Liver (tissue), 9 donors: ENCODE data around the gene PLA1A. TPM values are rescaled to one million over a fixed set of nuclear protein-coding genes. Genes with fewer than 3 reads are reported as not detected.

Source experiments
- DNase-seq: peaks from one replicate; pipeline ENCODE4 v3.0.0-alpha.2; 2017; ENCODE audit warnings: low spot score
- H3K27ac ChIP-seq, 2 donors: one replicate each; pipeline ENCODE4 v1.7.0; 2013; ENCODE audit warnings: inconsistent platforms in 2 of 2, low read length in 2 of 2, control low read depth in 1 of 2, low read depth in 1 of 2, mild to moderate bottlenecking in 1 of 2
- H3K27me3 ChIP-seq, 4 donors: one replicate each; pipeline versions ENCODE4 v1.6.1 to v1.7.0; 2013; ENCODE audit warnings: low read length in 3 of 4, inconsistent platforms in 1 of 4, mild to moderate bottlenecking in 1 of 4, moderate library complexity in 1 of 4; ENCODE audit not compliant: control insufficient read depth in 4 of 4, insufficient read depth in 4 of 4
- H3K36me3 ChIP-seq, 4 donors: one replicate each; pipeline versions ENCODE4 v1.6.1 to v1.7.0; 2013; ENCODE audit warnings: low read length in 3 of 4, mild to moderate bottlenecking in 3 of 4, low read depth in 1 of 4, moderate library complexity in 1 of 4; ENCODE audit not compliant: control insufficient read depth in 4 of 4, insufficient read depth in 3 of 4
- H3K4me1 ChIP-seq, 4 donors: one replicate each; pipeline versions ENCODE4 v1.6.1 to v1.7.0; 2013; ENCODE audit warnings: low read length in 3 of 4, mild to moderate bottlenecking in 3 of 4, moderate library complexity in 1 of 4; ENCODE audit not compliant: control insufficient read depth in 4 of 4, insufficient read depth in 4 of 4
- H3K4me3 ChIP-seq, 3 donors: one replicate each; pipeline versions ENCODE4 v1.6.1 to v1.7.0; 2013; ENCODE audit warnings: low read length in 3 of 3, control low read depth in 1 of 3, low read depth in 1 of 3, mild to moderate bottlenecking in 1 of 3
- H3K9ac ChIP-seq, 2 donors: one replicate each; pipeline ENCODE4 v1.7.0; 2013; ENCODE audit warnings: low read length in 2 of 2, mild to moderate bottlenecking in 2 of 2, moderate library complexity in 2 of 2, control low read depth in 1 of 2, low read depth in 1 of 2
- H3K9me3 ChIP-seq, 4 donors: one replicate each; pipeline versions ENCODE4 v1.6.1 to v1.7.0; 2013; ENCODE audit warnings: low read length in 3 of 4; ENCODE audit not compliant: control insufficient read depth in 4 of 4
- EGR1 ChIP-seq, 2 donors: IDR thresholded peaks; 2 replicates each; pipeline ENCODE4 v1.6.1; 2016 to 2018; ENCODE audit warnings: antibody characterized with exemption in 2 of 2, low read depth in 2 of 2
- FOXA2 ChIP-seq: IDR thresholded peaks from 2 replicates; pipeline ENCODE4 v1.6.1; 2016; ENCODE audit warnings: antibody characterized with exemption
- HNF4A ChIP-seq, 2 donors: conservative IDR thresholded peaks; 2 replicates each; pipeline ENCODE4 v1.6.1; 2016; ENCODE audit warnings: antibody characterized with exemption in 2 of 2, mild to moderate bottlenecking in 2 of 2
- HNF4G ChIP-seq: IDR thresholded peaks from 2 replicates; pipeline ENCODE4 v1.6.1; 2016; ENCODE audit warnings: antibody characterized with exemption
- JUND ChIP-seq, 2 donors: IDR thresholded peaks; 2 replicates each; pipeline ENCODE4 v1.6.1; 2016; ENCODE audit warnings: antibody characterized with exemption in 2 of 2
- NR2F2 ChIP-seq: IDR thresholded peaks from 2 replicates; pipeline ENCODE4 v1.6.1; 2016; ENCODE audit warnings: antibody characterized with exemption
- RAD21 ChIP-seq, 2 donors: IDR thresholded peaks; 2 replicates each; pipeline ENCODE4 v1.6.1; 2016; ENCODE audit warnings: antibody characterized with exemption in 2 of 2, mild to moderate bottlenecking in 2 of 2
- REST ChIP-seq: IDR thresholded peaks from 2 replicates; pipeline ENCODE4 v1.6.1; 2016; ENCODE audit warnings: antibody characterized with exemption, mild to moderate bottlenecking
- TAF1 ChIP-seq: conservative IDR thresholded peaks from 2 replicates; pipeline ENCODE4 v1.6.1; 2016; ENCODE audit warnings: antibody characterized with exemption, mild to moderate bottlenecking
- YY1 ChIP-seq: IDR thresholded peaks from 2 replicates; pipeline ENCODE4 v1.6.1; 2016; ENCODE audit warnings: antibody characterized with exemption, mild to moderate bottlenecking
- ZBTB33 ChIP-seq: IDR thresholded peaks from 2 replicates; pipeline ENCODE4 v1.6.1; 2016; ENCODE audit warnings: antibody characterized with exemption
- WGBS: extraction: QIAGEN DNeasy Blood & Tissue Kit; methylation state at CpG from one replicate; pipeline ENCODE4 v1.1.7; 2013; 5-methylcytosine and 5-hydroxymethylcytosine counted together
- polyA plus RNA-seq, 2 donors: library from polyadenylated mRNA; stranded (reverse) in 1 of 2; unstranded in 1 of 2; fragments of 200-250 nt in 1 of 2; fragments of >200 nt in 1 of 2; fragmentation: Nextera tagmentation in 1 of 2; extraction: Ambion mirVana in 1 of 2; gene quantifications; one replicate each; pipeline versions ENCODE4 v1.2.1 to v1.2.3, GENCODE V29; 2013 to 2015
- total RNA-seq, 2 donors: library from RNA; depleted of rRNA; stranded (reverse); fragments of >200 nt; gene quantifications; one replicate each; pipeline ENCODE4 v1.2.3, GENCODE V29; 2014
- TF ChIP-seq, protein P1 (sequence below): IDR thresholded peaks from 2 replicates; pipeline ENCODE4 v1.6.1; 2016; ENCODE audit warnings: antibody characterized with exemption
- TF ChIP-seq, protein P2 (sequence below): fragments of 150-350 bp; IDR thresholded peaks from 2 replicates; pipeline ENCODE4 v1.5.1; 2017; ENCODE audit warnings: improper control_type of control experiment, low read depth, low read length; ENCODE audit not compliant: missing input control
- donor health status: healthy.
- donor health status: healthy.
- donor health status: healthy.
- donor health status: healthy.
- donor health status: healthy.

Gene PLA1A
- total and polyA plus RNA-seq, 4 donors, result 6.0 to 63.9 (median 33.0) TPM

DNA sequence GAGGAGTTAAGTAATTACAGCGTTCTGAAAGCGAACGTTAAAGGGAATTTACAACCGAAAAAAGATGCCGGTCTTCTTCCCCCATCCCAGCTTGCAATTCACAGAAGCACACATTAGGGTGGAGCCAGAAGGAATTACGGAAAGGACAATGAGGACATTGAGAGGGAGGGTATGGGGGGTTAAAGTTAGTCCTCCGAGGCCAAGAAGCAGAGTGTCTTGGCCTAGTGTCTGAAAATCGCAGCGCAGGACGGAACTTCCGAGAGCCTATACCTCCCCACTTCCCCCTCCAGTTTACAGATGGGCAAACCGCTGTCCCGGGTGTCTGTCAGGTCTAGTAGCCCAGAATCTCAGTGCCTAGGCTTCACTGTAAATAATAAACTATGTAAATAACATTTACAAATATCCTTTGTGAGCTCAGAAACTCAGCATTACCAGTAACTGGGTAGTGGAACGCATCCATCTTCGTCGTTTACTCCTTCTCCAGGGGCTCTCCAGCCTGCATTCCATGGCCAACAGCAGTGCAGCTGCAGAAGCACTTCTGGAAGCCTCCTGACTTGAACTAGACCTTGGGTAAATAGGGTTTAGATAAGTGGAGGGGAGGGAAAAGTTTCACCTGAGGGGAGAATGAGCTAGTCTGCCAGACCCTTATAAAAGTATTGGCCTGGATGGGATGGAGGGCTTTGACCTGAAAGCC is 17.5 kb upstream of the PLA1A start:
- DNase-seq, result no peak
- H3K9me3 ChIP-seq, result no peaks in the 10 kb centered on the region
- H3K27me3 ChIP-seq, result no peaks in the 10 kb centered on the region
- H3K9ac ChIP-seq, result peak overlapping the region; percentile 72 to 77
- H3K4me3 ChIP-seq, result peak overlapping the region; percentile 33 to 83 (median 75)
- peaks cover 0 to 10% (median 1%) of the 10 kb centered on the region in 4 donors for H3K4me1 ChIP-seq
- H3K36me3 ChIP-seq, result no peaks in the 10 kb centered on the region
- WGBS, result 40% methylated on average over 16 of the region's 16 CpGs
- no peak for TF ChIP-seq YY1
- no peak for TF ChIP-seq HNF4G
- no peak for TF ChIP-seq REST
- TF ChIP-seq NR2F2, result peak; percentile 8
- no peak for TF ChIP-seq FOXA2
- H3K27ac ChIP-seq, result peak overlapping the region; percentile 58 to 73

- TF ChIP-seq, protein P1, sequence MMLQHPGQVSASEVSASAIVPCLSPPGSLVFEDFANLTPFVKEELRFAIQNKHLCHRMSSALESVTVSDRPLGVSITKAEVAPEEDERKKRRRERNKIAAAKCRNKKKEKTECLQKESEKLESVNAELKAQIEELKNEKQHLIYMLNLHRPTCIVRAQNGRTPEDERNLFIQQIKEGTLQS, result no peak
- TF ChIP-seq HNF4A (conservative IDR thresholded peaks at IDR 0.05) (no peak), RAD21 (IDR thresholded peaks at IDR 0.05) (no peak), REST (no peak), EGR1 (IDR thresholded peaks at IDR 0.05; ENCODE audit: low read depth in 2 of 2) (no peak), TAF1 (no peak), HNF4G (no peak), ZBTB33 (no peak), NR2F2 (no peak), FOXA2 (no peak), JUND (IDR thresholded peaks at IDR 0.05) (no peak)
- TF ChIP-seq, protein P2, sequence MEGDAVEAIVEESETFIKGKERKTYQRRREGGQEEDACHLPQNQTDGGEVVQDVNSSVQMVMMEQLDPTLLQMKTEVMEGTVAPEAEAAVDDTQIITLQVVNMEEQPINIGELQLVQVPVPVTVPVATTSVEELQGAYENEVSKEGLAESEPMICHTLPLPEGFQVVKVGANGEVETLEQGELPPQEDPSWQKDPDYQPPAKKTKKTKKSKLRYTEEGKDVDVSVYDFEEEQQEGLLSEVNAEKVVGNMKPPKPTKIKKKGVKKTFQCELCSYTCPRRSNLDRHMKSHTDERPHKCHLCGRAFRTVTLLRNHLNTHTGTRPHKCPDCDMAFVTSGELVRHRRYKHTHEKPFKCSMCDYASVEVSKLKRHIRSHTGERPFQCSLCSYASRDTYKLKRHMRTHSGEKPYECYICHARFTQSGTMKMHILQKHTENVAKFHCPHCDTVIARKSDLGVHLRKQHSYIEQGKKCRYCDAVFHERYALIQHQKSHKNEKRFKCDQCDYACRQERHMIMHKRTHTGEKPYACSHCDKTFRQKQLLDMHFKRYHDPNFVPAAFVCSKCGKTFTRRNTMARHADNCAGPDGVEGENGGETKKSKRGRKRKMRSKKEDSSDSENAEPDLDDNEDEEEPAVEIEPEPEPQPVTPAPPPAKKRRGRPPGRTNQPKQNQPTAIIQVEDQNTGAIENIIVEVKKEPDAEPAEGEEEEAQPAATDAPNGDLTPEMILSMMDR, result no peak
- Histone ChIP-seq H3K27me3 (no peaks in the 10 kb centered on the region), H3K4me3 (no peak overlapping the region), H3K9me3 (no peaks in the 10 kb centered on the region), H3K27ac (no peak overlapping the region), H3K36me3 (no peaks in the 10 kb centered on the region), H3K9ac (no peak overlapping the region), H3K4me1 (peaks cover 0 to 10% (median 1%) of the 10 kb centered on the region in 4 donors)
- 87% methylated on average over 6 of the region's 6 CpGs for WGBS
- DNase-seq, result no peak
These were observed 15.5 kb upstream of the PLA1A start for GRCh38 chr3:119582178-119582577.
